DND-41 (cell line): ENCODE data around the gene RAB8B.

Experiments used
- ATAC-seq: fragments of 200-7000 bp; cut with Tn5 transposase; 3 replicates; pipeline ENCODE4 v1.9.1; 2021; ENCODE audit warnings: low read depth; ENCODE audit not compliant: insufficient read depth
- DNase-seq: peaks from one replicate; pipeline ENCODE4 v3.0.0-alpha.2; 2020
- H2AFZ ChIP-seq: 2 replicates; pipeline ENCODE4 v1.6.0; 2012; ENCODE audit warnings: low read depth, low read length
- H3K27ac ChIP-seq: 2 replicates; pipeline ENCODE4 v1.5.1; 2012; ENCODE audit warnings: low read length, inconsistent platforms
- H3K27me3 ChIP-seq: fragments of 200-600 bp; sonication (generic); 2 replicates; pipeline ENCODE4 v1.6.0; 2012; ENCODE audit warnings: low read length, mild to moderate bottlenecking, inconsistent platforms; ENCODE audit not compliant: insufficient read depth, poor library complexity
- H3K36me3 ChIP-seq: 2 replicates; pipeline ENCODE4 v1.5.1; 2012; ENCODE audit warnings: low read length, inconsistent platforms; ENCODE audit not compliant: insufficient read depth
- H3K4me1 ChIP-seq: 2 replicates; pipeline ENCODE4 v1.5.1; 2012; ENCODE audit warnings: mild to moderate bottlenecking, low read length; ENCODE audit not compliant: insufficient read depth
- H3K4me2 ChIP-seq: 2 replicates; pipeline ENCODE4 v1.6.0; 2012; ENCODE audit warnings: mild to moderate bottlenecking, moderate library complexity, low read length, inconsistent platforms; ENCODE audit not compliant: insufficient read depth
- H3K4me3 ChIP-seq, 2 experiments: fragments of 200-600 bp in 1 of 2; shearing (Covaris generic) in 1 of 2; 2 replicates each; pipeline ENCODE4 v1.5.1; 2012 to 2016; ENCODE audit warnings: inconsistent platforms in 2 of 2, low read length in 2 of 2, mild to moderate bottlenecking in 2 of 2, low read depth in 1 of 2, moderate library complexity in 1 of 2
- H3K79me2 ChIP-seq: 2 replicates; pipeline ENCODE4 v1.6.0; 2012; ENCODE audit warnings: low read length, inconsistent platforms; ENCODE audit not compliant: insufficient read depth
- H3K9ac ChIP-seq: 2 replicates; pipeline ENCODE4 v1.6.0; 2012; ENCODE audit warnings: low read depth, mild to moderate bottlenecking, inconsistent platforms, low read length, moderate library complexity
- H3K9me3 ChIP-seq: 2 replicates; pipeline ENCODE4 v1.5.1; 2012; ENCODE audit warnings: low read length, moderate library complexity, mild to moderate bottlenecking, inconsistent platforms; ENCODE audit not compliant: insufficient read depth, severe bottlenecking
- H4K20me1 ChIP-seq: 2 replicates; pipeline ENCODE4 v1.6.0; 2012; ENCODE audit warnings: low read length; ENCODE audit not compliant: insufficient read depth
- CTCF ChIP-seq: IDR thresholded peaks from 2 replicates; pipeline ENCODE4 v1.5.1; 2012; ENCODE audit warnings: borderline replicate concordance, low read length, moderate library complexity, mild to moderate bottlenecking; ENCODE audit not compliant: poor library complexity, severe bottlenecking; ENCODE audit errors: extremely low read depth
- EZH2 ChIP-seq: IDR thresholded peaks from 3 replicates; pipeline ENCODE4 v1.6.1; 2012; ENCODE audit warnings: borderline replicate concordance, low read depth, mild to moderate bottlenecking, moderate library complexity, low read length, inconsistent platforms; ENCODE audit not compliant: severe bottlenecking

RAB8B gene

DNA sequence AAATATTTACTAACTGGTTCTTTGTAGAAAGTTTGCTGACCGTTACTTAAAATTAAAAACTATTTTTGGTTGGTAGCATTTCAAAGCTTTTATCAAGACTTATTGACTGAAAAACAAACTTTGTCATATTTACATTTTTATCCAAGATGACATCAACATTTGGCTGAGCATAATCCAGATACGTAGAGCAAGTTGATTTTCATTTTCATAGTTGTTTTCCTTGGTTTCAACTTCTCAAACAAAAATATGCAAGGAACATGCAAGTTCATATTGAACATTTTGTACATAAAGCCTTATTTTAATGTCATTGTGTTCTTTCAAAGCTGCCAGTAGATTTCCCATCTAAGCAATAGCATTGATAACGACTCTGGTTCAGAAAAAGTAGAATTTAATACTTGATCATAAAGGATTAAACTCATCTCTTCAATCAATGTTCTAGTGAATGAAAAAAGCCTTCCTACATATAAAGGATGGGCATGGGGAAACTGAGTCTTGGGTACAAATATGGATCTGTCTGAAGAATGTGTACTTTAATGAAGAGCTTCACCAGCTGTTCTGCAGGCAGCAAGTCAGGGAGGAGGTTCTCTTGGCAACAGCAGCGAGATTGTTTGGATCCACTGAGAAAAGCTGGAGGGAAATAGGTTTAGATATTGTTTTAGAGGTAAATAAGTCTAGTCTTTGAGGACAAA is 5.6 kb downstream of the RAB8B start:
- H3K4me1 ChIP-seq, result peaks cover 60% of the 10 kb centered on the region
- peak overlapping the region; percentile 92 for H3K27ac ChIP-seq
- no peaks in the 10 kb centered on the region; the same call in 1 of the 2 replicates for H3K36me3 ChIP-seq
- H3K4me2 ChIP-seq, result peak overlapping the region; percentile 97; the same call in 1 of the 2 replicates
- DNase-seq (no peak), ATAC-seq (no peak)
- TF ChIP-seq EZH2 (no peak), CTCF (no peak)
- H3K27me3 ChIP-seq, result no peaks in the 10 kb centered on the region
- no peak overlapping the region for H3K4me3 ChIP-seq
- H3K9me3 ChIP-seq, result no peaks in the 10 kb centered on the region
- no peak overlapping the region for H3K9ac ChIP-seq
- H4K20me1 ChIP-seq, result 0 out of 2 replicates have a peak, but pooled peaks cover 3% of the 10 kb centered on the region
- peaks cover 95% of the 10 kb centered on the region for H3K79me2 ChIP-seq
- H2AFZ ChIP-seq, result no peak overlapping the region

GRCh38 chr15:63195569-63196015 is 6.2 kb downstream of the RAB8B start:
- no peak for DNase-seq
- H3K4me1 ChIP-seq, result peaks cover 55% of the 10 kb centered on the region

DNA sequence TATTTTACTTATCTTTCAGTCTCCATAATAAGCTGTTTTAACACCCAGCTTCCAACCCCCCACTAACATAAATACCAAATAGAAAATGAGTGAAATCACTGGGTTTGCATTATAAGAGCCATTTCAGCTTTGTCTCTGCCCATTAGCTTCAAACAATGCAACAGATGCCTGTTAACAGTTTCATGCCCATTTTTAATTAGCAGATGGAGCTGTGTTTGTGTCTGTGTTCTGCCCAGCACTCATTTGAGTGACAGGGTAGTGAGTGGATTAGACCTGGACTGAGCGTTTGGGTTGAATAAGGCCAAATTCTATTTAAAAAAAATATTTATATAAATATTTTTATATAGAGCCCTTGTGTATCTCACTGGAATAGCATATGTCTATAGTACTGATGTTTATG is 7.4 kb downstream of the RAB8B start:
- Histone ChIP-seq H3K4me2 (no peak overlapping the region), H2AFZ (no peak overlapping the region), H3K27ac (no peak overlapping the region), H3K79me2 (peaks cover 95% of the 10 kb centered on the region), H3K4me3 (no peak overlapping the region), H3K9me3 (no peaks in the 10 kb centered on the region), H4K20me1 (peaks cover 7% of the 10 kb centered on the region; the same call in 1 of the 2 replicates), H3K36me3 (no peaks in the 10 kb centered on the region; the same call in 1 of the 2 replicates), H3K4me1 (peaks cover 45% of the 10 kb centered on the region), H3K27me3 (no peaks in the 10 kb centered on the region), H3K9ac (no peak overlapping the region)
- no peak for ATAC-seq
- no peak for DNase-seq
- TF ChIP-seq CTCF (no peak), EZH2 (no peak)

More at GRCh38 chr15:63195569-63196015, 6.2 kb downstream of the RAB8B start:
- peaks cover 95% of the 10 kb centered on the region for H3K79me2 ChIP-seq
- H3K27ac ChIP-seq, result peak overlapping the region; percentile 92
- no peaks in the 10 kb centered on the region for H3K9me3 ChIP-seq
- no peak overlapping the region for H3K4me2 ChIP-seq
- H3K36me3 ChIP-seq, result no peaks in the 10 kb centered on the region; the same call in 1 of the 2 replicates
- no peaks in the 10 kb centered on the region for H3K27me3 ChIP-seq
- no peak for ATAC-seq
- no peak overlapping the region for H2AFZ ChIP-seq
- peaks cover 3% of the 10 kb centered on the region; the same call in 1 of the 2 replicates for H4K20me1 ChIP-seq
- no peak for TF ChIP-seq EZH2
- no peak for TF ChIP-seq CTCF
- no peak overlapping the region for H3K4me3 ChIP-seq
- H3K9ac ChIP-seq, result no peak overlapping the region
